MCF 10A (cell line): ENCODE measurements around the gene CSRP1. TPM values are rescaled to one million over a fixed set of nuclear protein-coding genes. Genes with fewer than 3 reads are reported as not detected.
"Not testable (repeated sequence)": the region's sequence is repeated elsewhere in the genome, so short reads cannot be mapped to it uniquely, and the experiment has no call there.

Experiments
- BruUV-seq: library from RNA; stranded (reverse); fragments of 400-500 nt; replicated peaks from 2 replicates; lab custom pipeline; 2021; lab: Mats Ljungman, UMichigan
- CTCF ChIA-PET: fragments of 300-600 bp; sonication (Branson Sonifier 250); formaldehyde crosslinking; extraction: SDS; loops from one replicate; lab custom pipeline; 2021; ENCODE audit warnings: antibody characterized with exemption, inconsistent platforms; lab: Yijun Ruan, JAX
- POLR2A ChIA-PET: fragments of 300-600, 350-650 bp; sonication (Branson Sonifier 250); formaldehyde crosslinking; extraction: SDS; loops from one replicate; lab custom pipeline; 2020; ENCODE audit warnings: antibody characterized with exemption, inconsistent platforms; lab: Yijun Ruan, JAX
- DNase-seq: peaks from one replicate; pipeline ENCODE4 v3.0.0-alpha.2; 2018; ENCODE audit not compliant: unreplicated experiment
- H3K27ac Mint-ChIP-seq: one replicate; pipeline ENCODE4 v1.8.0; 2022; ENCODE audit warnings: mild to moderate bottlenecking, low read depth, mixed read lengths; ENCODE audit not compliant: unreplicated experiment
- H3K27me3 Mint-ChIP-seq: one replicate; pipeline ENCODE4 v1.8.0; 2022; ENCODE audit warnings: mixed read lengths; ENCODE audit not compliant: insufficient read depth, unreplicated experiment
- H3K36me3 Mint-ChIP-seq: one replicate; pipeline ENCODE4 v1.8.0; 2022; ENCODE audit warnings: mild to moderate bottlenecking, moderate library complexity, mixed read lengths; ENCODE audit not compliant: insufficient read depth, unreplicated experiment
- H3K4me1 Mint-ChIP-seq: one replicate; pipeline ENCODE4 v1.8.0; 2022; ENCODE audit warnings: mixed read lengths; ENCODE audit not compliant: insufficient read depth, unreplicated experiment
- H3K4me3 Mint-ChIP-seq: one replicate; pipeline ENCODE4 v1.8.0; 2022; ENCODE audit warnings: mild to moderate bottlenecking, moderate library complexity, mixed read lengths; ENCODE audit not compliant: unreplicated experiment
- H3K9me3 Mint-ChIP-seq: one replicate; pipeline ENCODE4 v1.8.0; 2022; ENCODE audit warnings: mixed read lengths; ENCODE audit not compliant: unreplicated experiment
- CTCF ChIP-seq: fragments of 200-600 bp; IDR thresholded peaks from one replicate; pipeline ENCODE4 v1.8.0; 2022; ENCODE audit warnings: antibody characterized with exemption, mild to moderate bottlenecking; ENCODE audit not compliant: unreplicated experiment
- intact Hi-C: fragments of 100-400 bp; cut with micrococcal nuclease; formaldehyde crosslinking; loops from 2 replicates; pipeline ENCODE4 v1.14.1; 2022
- total RNA-seq: library from RNA; stranded (reverse); gene quantifications from 2 replicates; pipeline ENCODE4 v1.2.3, GENCODE V29; 2022

CSRP1 gene
- total RNA-seq, 1 experiment from 2014 or later, result 358 TPM

- no peak overlapping the region for H3K4me3 Mint-ChIP-seq
- no TSS peak for BruUV-seq
- no peaks in the 10 kb centered on the region for H3K9me3 Mint-ChIP-seq
- intact Hi-C loops, result no loop called here
- ChIA-PET CTCF (interaction anchor here (0.5 to 70.3 kb wide), 3 partner anchors 10 to 90 kb away, joined by 4 to 3816 read pairs (median 3816); partner anchors contain the start of genes CSRP1 and PHLDA3), POLR2A (interaction anchor here (0.5 to 41.5 kb wide), 3 partner anchors 9 to 42 kb away, joined by 3 to 1388 read pairs (median 257); partner anchors contain the start of genes CSRP1 and PHLDA3)
- H3K4me1 Mint-ChIP-seq, result peaks cover 52% of the 10 kb centered on the region
- no peaks in the 10 kb centered on the region for H3K27me3 Mint-ChIP-seq
- H3K27ac Mint-ChIP-seq, result peak overlapping the region; percentile 66
- no peak for DNase-seq
- TF ChIP-seq CTCF, result no peak
- H3K36me3 Mint-ChIP-seq, result peaks cover 67% of the 10 kb centered on the region
Measured at GRCh38 chr1:201493757-201494617, 12.9 kb downstream of the CSRP1 start.

GRCh38 chr1:201493026-201493656, 13.8 kb downstream of the CSRP1 start:
- Mint-ChIP-seq H3K36me3 (peaks cover 75% of the 10 kb centered on the region), H3K4me1 (peaks cover 59% of the 10 kb centered on the region), H3K27ac (peak overlapping the region; percentile 66)
- H3K27me3 Mint-ChIP-seq, BruUV-seq, intact Hi-C loops, H3K9me3 Mint-ChIP-seq, DNase-seq, H3K4me3 Mint-ChIP-seq: not testable (repeated sequence)
- POLR2A ChIA-PET, result interaction anchor here (13.9 to 41.5 kb wide), 2 partner anchors 10 to 41 kb away, joined by 257 to 1388 read pairs; partner anchors contain the start of genes CSRP1 and PHLDA3
- CTCF ChIA-PET, result interaction anchor here (0.5 to 70.3 kb wide), 4 partner anchors 11 to 506 kb away, joined by 3 to 3816 read pairs (median 1910); partner anchors contain the start of genes CSRP1 and PHLDA3

- H3K27ac Mint-ChIP-seq, result peak overlapping the region; percentile 95
- no peaks in the 10 kb centered on the region for H3K9me3 Mint-ChIP-seq
- H3K36me3 Mint-ChIP-seq, result peaks cover 74% of the 10 kb centered on the region
- H3K27me3 Mint-ChIP-seq, result no peaks in the 10 kb centered on the region
- no peak overlapping the region for H3K4me3 Mint-ChIP-seq
- POLR2A ChIA-PET, result interaction anchor here (1.4 to 41.5 kb wide), 4 partner anchors 11 to 40 kb away, joined by 4 to 1388 read pairs (median 132); partner anchors contain the start of genes CSRP1 and PHLDA3
- TF ChIP-seq CTCF, result no peak
- BruUV-seq, result no TSS peak
- intact Hi-C loops, result no loop called here
- CTCF ChIA-PET, result interaction anchor here (58.0 to 70.3 kb wide), 2 partner anchors 12 to 19 kb away, joined by 3816 read pairs; partner anchors contain the start of genes CSRP1 and PHLDA3
- DNase-seq, result no peak
- peaks cover 61% of the 10 kb centered on the region for H3K4me1 Mint-ChIP-seq
Measured at GRCh38 chr1:201491896-201492511, 14.9 kb downstream of the CSRP1 start.

- no TSS peak for BruUV-seq
- TF ChIP-seq CTCF, result no peak
- peaks cover 57% of the 10 kb centered on the region for H3K4me1 Mint-ChIP-seq
- no peaks in the 10 kb centered on the region for H3K27me3 Mint-ChIP-seq
- H3K27ac Mint-ChIP-seq, result peak overlapping the region; percentile 95
- CTCF ChIA-PET, result interaction anchor here (1.9 to 70.3 kb wide), 4 partner anchors 13 to 105 kb away, joined by 9 to 3816 read pairs (median 1912); partner anchors contain the start of genes CSRP1 and PHLDA3
- POLR2A ChIA-PET, result interaction anchor here (0.6 to 41.5 kb wide), 6 partner anchors 10 to 246 kb away, joined by 3 to 1388 read pairs (median 6); partner anchors contain the start of genes CSRP1 and PHLDA3
- H3K9me3 Mint-ChIP-seq, result no peaks in the 10 kb centered on the region
- intact Hi-C loops, result no loop called here
- no peak for DNase-seq
- peaks cover 71% of the 10 kb centered on the region for H3K36me3 Mint-ChIP-seq
- H3K4me3 Mint-ChIP-seq, result no peak overlapping the region
Measured at GRCh38 chr1:201490708-201491131, 16.2 kb downstream of the CSRP1 start.
